Mesothelial cell of epicardium (in vitro differentiated cells): Measurements from ENCODE around the gene URB2. TPM values are rescaled to one million over a fixed set of nuclear protein-coding genes. Genes with fewer than 3 reads are reported as not detected.
"Not testable (repeated sequence)": the region's sequence is repeated elsewhere in the genome, so short reads cannot be mapped to it uniquely, and the experiment has no call there.

Experiments
- DNase-seq, 2 experiments: peaks; one replicate each; pipeline ENCODE4 v3.0.0; 2021; ENCODE audit warnings: low spot score in 2 of 2; ENCODE audit not compliant: unreplicated experiment in 2 of 2
- H3K27ac Mint-ChIP-seq: 2 replicates; pipeline ENCODE4 v1.8.0; 2021; ENCODE audit warnings: mixed read lengths
- H3K27me3 Mint-ChIP-seq: 2 replicates; pipeline ENCODE4 v1.8.0; 2021; ENCODE audit warnings: low read depth, mixed read lengths
- H3K36me3 Mint-ChIP-seq: 2 replicates; pipeline ENCODE4 v1.8.0; 2021; ENCODE audit warnings: mixed read lengths
- H3K4me1 Mint-ChIP-seq: 2 replicates; pipeline ENCODE4 v1.8.0; 2021; ENCODE audit warnings: mixed read lengths
- H3K4me3 Mint-ChIP-seq: 2 replicates; pipeline ENCODE4 v1.8.0; 2021; ENCODE audit warnings: mild to moderate bottlenecking, moderate library complexity, mixed read lengths
- H3K9me3 Mint-ChIP-seq: 2 replicates; pipeline ENCODE4 v1.8.0; 2021; ENCODE audit warnings: mixed read lengths
- CTCF ChIP-seq: fragments of 200-600 bp; sonication (generic); IDR thresholded peaks from one replicate; pipeline ENCODE4 v1.5.0; 2021; ENCODE audit warnings: antibody characterized with exemption; ENCODE audit not compliant: unreplicated experiment
- total RNA-seq: library from RNA; stranded (reverse); gene quantifications from 3 replicates; pipeline ENCODE4 v1.2.1, GENCODE V29; 2021

URB2 gene
- total RNA-seq, 1 donor from 2014 or later: 11.4 TPM

DNA sequence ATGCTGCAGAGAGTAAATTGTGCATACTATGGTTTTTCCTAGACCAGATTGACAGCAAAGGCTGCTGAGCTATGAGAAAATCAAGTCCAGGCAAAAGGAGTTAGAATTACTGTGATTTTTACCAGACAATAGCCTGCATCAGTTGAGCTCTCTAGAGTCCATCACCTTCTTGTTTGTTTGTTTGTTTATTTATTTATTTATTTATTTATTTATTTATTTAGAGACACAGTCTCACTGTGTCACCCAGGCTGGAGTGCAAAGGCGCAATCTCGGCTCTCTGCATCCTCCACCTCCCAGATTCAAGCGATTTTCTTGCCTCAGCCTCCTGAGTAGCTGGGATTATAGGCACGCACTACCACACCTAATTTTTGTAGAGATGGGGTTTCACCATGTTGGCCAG lies 43.3 kb upstream of the URB2 start:
- Mint-ChIP-seq H3K36me3 (no peaks in the 10 kb centered on the region), H3K27me3 (no peaks in the 10 kb centered on the region), H3K4me1 (peaks cover 16% of the 10 kb centered on the region), H3K27ac (no peak overlapping the region), H3K4me3 (no peak overlapping the region), H3K9me3 (no peaks in the 10 kb centered on the region)
- TF ChIP-seq CTCF: no peak
- DNase-seq: no peak

GRCh38 chr1:229585338-229585737 lies 40.7 kb upstream of the URB2 start:
- TF ChIP-seq CTCF: no peak
- no peaks in the 10 kb centered on the region for H3K27me3 Mint-ChIP-seq
- H3K4me3 Mint-ChIP-seq: no peak overlapping the region
- no peak overlapping the region for H3K27ac Mint-ChIP-seq
- H3K36me3 Mint-ChIP-seq: peaks cover 2% of the 10 kb centered on the region
- DNase-seq: no peak
- H3K4me1 Mint-ChIP-seq: peaks cover 3% of the 10 kb centered on the region
- H3K9me3 Mint-ChIP-seq: no peaks in the 10 kb centered on the region

DNA sequence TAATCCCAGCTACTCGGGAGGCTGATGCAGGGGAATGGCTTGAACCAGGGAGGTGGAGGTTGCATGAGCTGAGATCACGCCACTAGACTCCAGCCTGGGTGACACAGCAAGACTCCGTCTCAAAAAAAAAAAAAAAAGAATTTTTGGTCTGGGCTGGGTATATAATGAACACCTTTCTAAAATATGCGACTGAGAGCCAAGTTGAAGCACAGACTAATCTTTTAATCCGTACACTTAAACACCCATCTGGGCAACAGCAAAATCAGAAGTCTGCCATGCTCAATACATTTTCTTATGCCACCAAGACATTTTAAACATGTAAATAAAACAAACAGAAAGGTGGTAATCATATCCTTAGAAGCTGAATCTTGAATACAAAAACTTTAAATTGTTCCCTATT lies 35.9 kb upstream of the URB2 start:
- no peak overlapping the region for H3K4me3 Mint-ChIP-seq
- no peaks in the 10 kb centered on the region for H3K4me1 Mint-ChIP-seq
- no peaks in the 10 kb centered on the region for H3K9me3 Mint-ChIP-seq
- peaks cover 16% of the 10 kb centered on the region for H3K36me3 Mint-ChIP-seq
- no peak overlapping the region for H3K27ac Mint-ChIP-seq
- no peak for TF ChIP-seq CTCF
- no peaks in the 10 kb centered on the region for H3K27me3 Mint-ChIP-seq
- DNase-seq: no peak

DNA sequence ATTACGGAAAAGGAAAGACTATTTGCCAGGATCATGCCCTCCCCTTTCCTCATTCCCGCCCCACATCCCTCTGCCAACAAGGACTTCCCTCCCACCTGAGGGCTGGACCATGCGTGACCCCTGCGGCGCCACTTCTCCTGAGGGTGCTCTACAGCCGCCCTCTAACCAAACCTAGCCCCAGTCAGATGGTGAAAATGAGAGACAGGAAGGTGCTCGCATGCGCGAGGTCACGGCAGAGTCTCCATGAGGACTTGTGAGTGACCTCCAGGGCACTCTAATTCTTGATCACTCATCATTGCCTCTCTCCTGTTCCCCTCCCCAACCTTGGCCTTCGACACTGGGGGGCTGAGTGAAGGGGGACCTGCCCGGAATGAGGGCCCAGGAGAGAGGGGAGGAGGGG lies 32.2 kb upstream of the URB2 start:
- TF ChIP-seq CTCF: no peak
- Mint-ChIP-seq H3K4me3 (no peak overlapping the region), H3K4me1 (peaks cover 2% of the 10 kb centered on the region), H3K27ac (no peak overlapping the region), H3K36me3 (peaks cover 25% of the 10 kb centered on the region), H3K27me3 (no peaks in the 10 kb centered on the region), H3K9me3 (no peaks in the 10 kb centered on the region)
- DNase-seq: no peak

GRCh38 chr1:229594227-229595008 lies 31.6 kb upstream of the URB2 start:
- Mint-ChIP-seq H3K9me3 (no peaks in the 10 kb centered on the region), H3K36me3 (peaks cover 27% of the 10 kb centered on the region), H3K27ac (no peak overlapping the region), H3K4me1 (peaks cover 2% of the 10 kb centered on the region), H3K4me3 (no peak overlapping the region), H3K27me3 (no peaks in the 10 kb centered on the region)
- no peak for TF ChIP-seq CTCF
- DNase-seq: no peak

DNA sequence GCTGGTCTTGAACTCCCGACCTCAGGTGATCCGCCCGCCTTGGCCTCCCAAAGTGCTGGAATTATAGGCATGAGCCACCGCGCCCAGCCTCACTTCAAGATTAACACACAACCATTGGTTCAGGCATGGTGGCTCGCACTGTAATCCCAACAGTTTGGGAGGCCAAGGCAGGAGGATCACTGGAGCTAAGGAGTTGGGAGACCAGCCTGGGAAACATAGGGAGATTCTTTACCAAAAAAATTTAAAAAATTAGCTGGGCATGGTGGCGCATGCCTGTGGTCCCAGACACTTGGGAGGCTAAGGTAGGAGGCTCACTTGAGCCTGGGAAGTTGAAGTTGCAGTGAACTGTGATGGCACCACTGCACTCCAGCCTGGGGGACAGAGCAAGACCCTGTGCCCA lies 30.2 kb upstream of the URB2 start:
- H3K9me3 Mint-ChIP-seq, H3K27ac Mint-ChIP-seq: not testable (repeated sequence)

More for the DNA sequence above, 30.2 kb upstream of the URB2 start:
- H3K4me3 Mint-ChIP-seq, H3K4me1 Mint-ChIP-seq, H3K27me3 Mint-ChIP-seq, DNase-seq: not testable (repeated sequence)
- H3K36me3 Mint-ChIP-seq: peaks cover 33% of the 10 kb centered on the region
